ENCODE results near the gene IFNA4. TPM values are rescaled to one million over a fixed set of nuclear protein-coding genes. Genes with fewer than 3 reads are reported as not detected.
A peak's percentile ranks its signal among the peaks of the same experiment; 100 is the strongest.
"Not testable (repeated sequence)": the region's sequence is repeated elsewhere in the genome, so short reads cannot be mapped to it uniquely, and the experiment has no call there.

The IFNA4 gene
- total RNA-seq, 2 donors from 2014 or later, result not detected

DNA sequence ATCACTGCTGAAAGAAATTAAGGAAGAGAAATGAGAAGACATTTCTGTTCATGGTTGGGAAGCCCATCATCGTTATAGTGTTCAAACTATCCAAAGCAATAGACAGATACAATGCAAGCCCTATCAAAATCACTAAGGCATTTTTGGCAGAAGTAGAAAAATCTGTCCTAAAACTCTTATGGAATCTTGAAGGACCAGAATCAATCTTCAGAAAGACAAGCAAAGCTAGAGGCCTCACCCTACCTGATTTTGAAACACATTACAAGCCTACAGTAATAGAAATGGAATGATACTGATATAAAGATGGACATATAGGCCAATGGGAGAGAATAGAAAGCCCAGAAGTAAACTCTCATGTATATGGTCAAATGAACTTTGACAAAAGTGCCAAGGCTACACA, 16.0 kb downstream of the IFNA4 start:
- H3K4me1 ChIP-seq (ENCODE audit: control insufficient read depth, insufficient read depth, low read length), result no peaks in the 10 kb centered on the region
- no peaks in the 10 kb centered on the region for H3K9me3 ChIP-seq (ENCODE audit: control insufficient read depth, low read length)
- H3K9ac ChIP-seq (ENCODE audit: extremely low read depth, low read length, poor library complexity, severe bottlenecking), result no peak overlapping the region
- H3K27ac ChIP-seq (ENCODE audit: low read depth, low read length), result no peak overlapping the region
- 67 to 95% methylated on average over 1 of the region's 1 CpG for WGBS, 2 experiments (ENCODE audit: insufficient coverage in 1 of 2, insufficient read length in 1 of 2)
- Mint-ChIP-seq H3K4me3 (no peak overlapping the region), H3K9me3 (no peaks in the 10 kb centered on the region), H3K27me3 (ENCODE audit: insufficient read depth) (peaks cover 18% of the 10 kb centered on the region), H3K27ac (no peak overlapping the region), H3K36me3 (ENCODE audit: low read depth) (no peaks in the 10 kb centered on the region), H3K4me1 (no peaks in the 10 kb centered on the region)
- H3K4me3 ChIP-seq (ENCODE audit: low read length), result no peak overlapping the region
- no peak for DNase-seq
- TF ChIP-seq, protein P1, sequence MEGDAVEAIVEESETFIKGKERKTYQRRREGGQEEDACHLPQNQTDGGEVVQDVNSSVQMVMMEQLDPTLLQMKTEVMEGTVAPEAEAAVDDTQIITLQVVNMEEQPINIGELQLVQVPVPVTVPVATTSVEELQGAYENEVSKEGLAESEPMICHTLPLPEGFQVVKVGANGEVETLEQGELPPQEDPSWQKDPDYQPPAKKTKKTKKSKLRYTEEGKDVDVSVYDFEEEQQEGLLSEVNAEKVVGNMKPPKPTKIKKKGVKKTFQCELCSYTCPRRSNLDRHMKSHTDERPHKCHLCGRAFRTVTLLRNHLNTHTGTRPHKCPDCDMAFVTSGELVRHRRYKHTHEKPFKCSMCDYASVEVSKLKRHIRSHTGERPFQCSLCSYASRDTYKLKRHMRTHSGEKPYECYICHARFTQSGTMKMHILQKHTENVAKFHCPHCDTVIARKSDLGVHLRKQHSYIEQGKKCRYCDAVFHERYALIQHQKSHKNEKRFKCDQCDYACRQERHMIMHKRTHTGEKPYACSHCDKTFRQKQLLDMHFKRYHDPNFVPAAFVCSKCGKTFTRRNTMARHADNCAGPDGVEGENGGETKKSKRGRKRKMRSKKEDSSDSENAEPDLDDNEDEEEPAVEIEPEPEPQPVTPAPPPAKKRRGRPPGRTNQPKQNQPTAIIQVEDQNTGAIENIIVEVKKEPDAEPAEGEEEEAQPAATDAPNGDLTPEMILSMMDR (conservative IDR thresholded peaks at IDR 0.05), result no peak
- H3K36me3 ChIP-seq (ENCODE audit: control insufficient read depth, insufficient read depth, low read length), result no peaks in the 10 kb centered on the region
- H3K27me3 ChIP-seq (ENCODE audit: control insufficient read depth, insufficient read depth, low read length, poor library complexity, severe bottlenecking), result peaks cover 8% of the 10 kb centered on the region

- not testable (repeated sequence) for H3K36me3 ChIP-seq (ENCODE audit: control insufficient read depth, insufficient read depth, low read length); H3K9ac ChIP-seq (ENCODE audit: extremely low read depth, low read length, poor library complexity, severe bottlenecking); H3K27ac Mint-ChIP-seq; H3K36me3 Mint-ChIP-seq (ENCODE audit: low read depth); H3K27me3 ChIP-seq (ENCODE audit: control insufficient read depth, insufficient read depth, low read length, poor library complexity, severe bottlenecking); H3K27me3 Mint-ChIP-seq (ENCODE audit: insufficient read depth); H3K9me3 ChIP-seq (ENCODE audit: control insufficient read depth, low read length); H3K4me3 ChIP-seq (ENCODE audit: low read length); H3K4me1 ChIP-seq (ENCODE audit: control insufficient read depth, insufficient read depth, low read length); H3K9me3 Mint-ChIP-seq; H3K4me3 Mint-ChIP-seq; H3K4me1 Mint-ChIP-seq; DNase-seq; H3K27ac ChIP-seq (ENCODE audit: low read depth, low read length)
- 91% methylated on average over 2 of the region's 2 CpGs; no CpG with 5 or more reads in 1 of the 2 experiments for WGBS, 2 experiments (ENCODE audit: insufficient coverage in 1 of 2, insufficient read length in 1 of 2)
Measured at GRCh38 chr9:21166560-21166959, 20.8 kb downstream of the IFNA4 start, which contains the start of gene IFNA21. IFNA21 (minus strand) TSS chr9:21166660; CDS start chr9:21166612, 48 bp downstream.

DNA sequence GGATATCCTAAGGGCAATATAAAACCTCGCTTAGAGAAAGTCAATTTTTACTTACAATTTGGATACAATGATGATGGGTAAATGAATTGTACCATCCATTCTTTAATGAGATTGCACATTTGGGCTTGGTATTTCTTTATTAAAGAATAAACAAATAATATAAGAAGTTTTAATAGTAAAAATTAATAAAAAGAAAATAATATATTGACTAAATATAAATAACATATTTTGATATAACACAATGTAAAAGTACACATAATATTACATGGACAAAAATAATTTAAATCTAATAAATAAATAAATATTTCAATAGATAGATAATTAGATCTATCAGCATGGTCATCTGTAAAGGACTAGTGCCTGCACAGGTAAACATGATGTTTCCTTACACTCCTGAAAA, 21.9 kb downstream of the IFNA4 start:
- Mint-ChIP-seq H3K4me1 (no peaks in the 10 kb centered on the region), H3K9me3 (peaks cover 3% of the 10 kb centered on the region), H3K4me3 (no peak overlapping the region), H3K27me3 (ENCODE audit: insufficient read depth) (no peaks in the 10 kb centered on the region), H3K36me3 (ENCODE audit: low read depth) (no peaks in the 10 kb centered on the region), H3K27ac (no peak overlapping the region)
- DNase-seq, result no peak
- H3K4me1 ChIP-seq (ENCODE audit: control insufficient read depth, insufficient read depth, low read length), result no peaks in the 10 kb centered on the region
- H3K9ac ChIP-seq (ENCODE audit: extremely low read depth, low read length, poor library complexity, severe bottlenecking), result no peak overlapping the region
- H3K9me3 ChIP-seq (ENCODE audit: control insufficient read depth, low read length), result no peaks in the 10 kb centered on the region
- H3K36me3 ChIP-seq (ENCODE audit: control insufficient read depth, insufficient read depth, low read length), result no peaks in the 10 kb centered on the region
- WGBS, 2 experiments (ENCODE audit: insufficient coverage in 1 of 2, insufficient read length in 1 of 2), result 100% methylated on average over 1 of the region's 1 CpG; no CpG with 5 or more reads in 1 of the 2 experiments
- no peak overlapping the region for H3K27ac ChIP-seq (ENCODE audit: low read depth, low read length)
- no peak overlapping the region for H3K4me3 ChIP-seq (ENCODE audit: low read length)
- no peaks in the 10 kb centered on the region for H3K27me3 ChIP-seq (ENCODE audit: control insufficient read depth, insufficient read depth, low read length, poor library complexity, severe bottlenecking)
- TF ChIP-seq, protein P1 (conservative IDR thresholded peaks at IDR 0.05), result no peak

DNA sequence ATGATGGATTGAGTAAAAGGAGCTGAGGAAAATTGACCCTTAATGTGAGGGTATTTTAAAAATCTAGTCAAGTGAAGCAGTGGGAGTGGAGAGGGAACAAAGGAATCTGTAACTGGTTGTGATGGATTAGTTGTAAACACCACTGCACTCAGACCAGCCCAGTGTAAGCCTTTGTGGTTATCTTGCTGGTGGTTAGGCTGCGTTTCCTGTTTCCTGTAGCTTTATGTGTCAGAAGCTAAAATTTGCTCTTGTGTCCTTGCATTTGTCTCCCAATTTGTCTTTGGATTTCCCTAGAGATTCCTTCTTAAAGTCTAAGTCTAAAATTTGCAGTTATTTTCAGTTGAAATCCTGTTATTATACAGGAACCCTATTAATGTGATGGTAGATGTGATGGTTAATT, 27.2 kb downstream of the IFNA4 start:
- TF ChIP-seq, protein P1 (conservative IDR thresholded peaks at IDR 0.05), result no peak
- Histone ChIP-seq H3K9me3 (ENCODE audit: control insufficient read depth, low read length) (no peaks in the 10 kb centered on the region), H3K27me3 (ENCODE audit: control insufficient read depth, insufficient read depth, low read length, poor library complexity, severe bottlenecking) (no peaks in the 10 kb centered on the region), H3K27ac (ENCODE audit: low read depth, low read length) (peak overlapping the region; percentile 44), H3K4me1 (ENCODE audit: control insufficient read depth, insufficient read depth, low read length) (no peaks in the 10 kb centered on the region), H3K36me3 (ENCODE audit: control insufficient read depth, insufficient read depth, low read length) (no peaks in the 10 kb centered on the region), H3K4me3 (ENCODE audit: low read length) (no peak overlapping the region), H3K9ac (ENCODE audit: extremely low read depth, low read length, poor library complexity, severe bottlenecking) (no peak overlapping the region)
- Mint-ChIP-seq H3K27ac (no peak overlapping the region), H3K9me3 (peaks cover 3% of the 10 kb centered on the region), H3K4me3 (no peak overlapping the region), H3K4me1 (no peaks in the 10 kb centered on the region), H3K27me3 (ENCODE audit: insufficient read depth) (no peaks in the 10 kb centered on the region), H3K36me3 (ENCODE audit: low read depth) (no peaks in the 10 kb centered on the region)
- 71 to 87% methylated on average over 1 of the region's 1 CpG for WGBS, 2 experiments (ENCODE audit: insufficient coverage in 1 of 2, insufficient read length in 1 of 2)
- DNase-seq, result no peak
